Measurements from ENCODE around the gene TSHZ2. TPM values are rescaled to one million over a fixed set of nuclear protein-coding genes. Genes with fewer than 3 reads are reported as not detected.

TSHZ2 gene
- total RNA-seq, 3 donors from 2014 or later (not counting 1 experiment from before 2014, with no cell fraction given) = 1.8 to 1.9 TPM; not detected in 1

DNA sequence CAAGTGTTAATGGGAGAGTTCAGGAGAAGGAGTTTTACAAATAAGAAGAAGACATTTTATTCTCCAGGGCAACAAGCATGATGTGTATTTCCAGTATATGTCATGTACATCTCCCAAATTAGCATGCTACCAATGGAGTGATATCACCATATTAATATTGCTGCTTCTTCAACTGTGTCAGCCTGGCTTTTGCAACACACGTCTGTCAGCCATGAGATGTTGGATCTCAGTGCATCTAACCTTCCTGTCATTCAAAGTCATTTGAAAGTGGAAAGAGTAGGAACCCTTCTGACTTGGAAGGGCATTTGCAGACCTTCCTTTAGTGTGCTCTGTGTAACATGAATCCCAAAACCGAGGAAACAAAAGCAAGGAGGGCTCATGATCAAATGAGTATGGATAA, 337.4 kb downstream of the TSHZ2 start:
- Histone ChIP-seq H3K36me3 (ENCODE audit: control insufficient read depth, insufficient read depth, low read length) (no peaks in the 10 kb centered on the region), H3K27ac (ENCODE audit: low read length) (no peak overlapping the region), H3K4me3 (ENCODE audit: low read length) (no peak overlapping the region), H3K9me3 (ENCODE audit: control insufficient read depth, insufficient read depth, low read length) (no peaks in the 10 kb centered on the region), H3K4me1 (ENCODE audit: control insufficient read depth, insufficient read depth, low read length) (no peaks in the 10 kb centered on the region), H3K27me3 (ENCODE audit: control insufficient read depth, insufficient read depth, low read length) (no peaks in the 10 kb centered on the region)
- DNase-seq = no peak
- Mint-ChIP-seq H3K4me1 (no peaks in the 10 kb centered on the region), H3K36me3 (no peaks in the 10 kb centered on the region), H3K9me3 (no peaks in the 10 kb centered on the region), H3K27me3 (ENCODE audit: low read depth in 2 of 2) (peaks cover 10 to 27% of the 10 kb centered on the region in 2 donors), H3K4me3 (no peak overlapping the region), H3K27ac (no peak overlapping the region)
- ATAC-seq = no peak
- TF ChIP-seq, protein P1, sequence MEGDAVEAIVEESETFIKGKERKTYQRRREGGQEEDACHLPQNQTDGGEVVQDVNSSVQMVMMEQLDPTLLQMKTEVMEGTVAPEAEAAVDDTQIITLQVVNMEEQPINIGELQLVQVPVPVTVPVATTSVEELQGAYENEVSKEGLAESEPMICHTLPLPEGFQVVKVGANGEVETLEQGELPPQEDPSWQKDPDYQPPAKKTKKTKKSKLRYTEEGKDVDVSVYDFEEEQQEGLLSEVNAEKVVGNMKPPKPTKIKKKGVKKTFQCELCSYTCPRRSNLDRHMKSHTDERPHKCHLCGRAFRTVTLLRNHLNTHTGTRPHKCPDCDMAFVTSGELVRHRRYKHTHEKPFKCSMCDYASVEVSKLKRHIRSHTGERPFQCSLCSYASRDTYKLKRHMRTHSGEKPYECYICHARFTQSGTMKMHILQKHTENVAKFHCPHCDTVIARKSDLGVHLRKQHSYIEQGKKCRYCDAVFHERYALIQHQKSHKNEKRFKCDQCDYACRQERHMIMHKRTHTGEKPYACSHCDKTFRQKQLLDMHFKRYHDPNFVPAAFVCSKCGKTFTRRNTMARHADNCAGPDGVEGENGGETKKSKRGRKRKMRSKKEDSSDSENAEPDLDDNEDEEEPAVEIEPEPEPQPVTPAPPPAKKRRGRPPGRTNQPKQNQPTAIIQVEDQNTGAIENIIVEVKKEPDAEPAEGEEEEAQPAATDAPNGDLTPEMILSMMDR (IDR thresholded peaks at IDR 0.05) = no peak
- intact Hi-C loops (cut with micrococcal nuclease) = no loop called here
- whole genome bisulfite sequencing (ENCODE audit: insufficient coverage) = 77% methylated on average over 2 of the region's 2 CpGs

DNA sequence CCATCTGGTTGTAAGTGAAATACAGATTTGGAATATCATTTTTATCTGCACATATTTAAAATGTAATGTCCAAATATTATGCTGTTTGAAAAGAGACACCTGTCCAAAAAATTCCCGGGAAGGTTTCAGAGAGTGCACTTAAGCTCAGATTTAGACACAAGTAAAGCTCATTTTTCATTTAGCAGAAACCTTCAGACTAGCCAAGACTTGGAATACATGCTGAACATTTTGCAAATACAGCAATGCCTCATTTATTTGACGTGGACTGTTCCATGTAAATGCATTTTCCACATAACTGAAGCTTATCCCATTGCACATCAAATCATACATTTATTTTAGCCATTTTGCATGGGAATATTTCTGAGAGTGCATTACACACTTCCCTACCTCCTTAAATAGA, 340.8 kb downstream of the TSHZ2 start:
- H3K4me1 Mint-ChIP-seq = no peaks in the 10 kb centered on the region
- TF ChIP-seq, protein P1 (IDR thresholded peaks at IDR 0.05) = no peak
- peaks cover 15 to 34% of the 10 kb centered on the region in 2 donors for H3K27me3 Mint-ChIP-seq (ENCODE audit: low read depth in 2 of 2)

DNA sequence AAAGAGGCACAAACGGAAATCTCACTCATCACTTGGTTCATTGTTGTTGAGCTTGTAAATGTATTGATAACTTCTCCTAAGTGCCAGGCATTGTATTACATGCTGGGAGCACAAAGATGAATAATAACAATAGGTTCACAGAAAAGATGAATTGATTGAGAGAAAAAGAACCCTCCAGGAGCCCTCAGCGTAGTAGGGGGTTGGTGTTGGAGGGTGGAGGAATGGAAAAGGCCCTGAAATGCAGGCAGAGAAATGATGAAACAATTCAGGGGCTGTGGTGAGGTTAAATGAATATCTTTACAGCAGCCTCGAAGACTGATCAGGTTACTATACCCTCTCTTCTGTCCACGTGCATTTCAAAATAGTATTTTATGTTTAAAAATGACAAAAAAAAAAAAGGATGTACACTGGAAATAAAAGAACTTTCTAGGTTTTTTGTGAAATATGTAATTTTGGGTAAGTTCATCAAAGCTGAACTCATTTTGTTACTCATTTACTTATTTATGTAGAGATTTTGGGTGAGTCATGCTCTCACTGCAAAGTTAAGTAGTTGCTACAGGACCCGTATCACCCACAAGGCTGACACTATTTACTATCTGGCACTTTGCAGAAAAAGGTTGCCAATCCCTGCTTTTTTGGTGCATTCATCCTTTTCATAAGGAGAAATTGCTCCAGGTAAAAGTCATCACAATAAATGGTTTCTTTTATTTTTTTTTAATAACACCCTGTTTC, 344.2 kb downstream of the TSHZ2 start:
- H3K36me3 ChIP-seq (ENCODE audit: control insufficient read depth, insufficient read depth, low read length) = no peaks in the 10 kb centered on the region
- TF ChIP-seq, protein P1 (IDR thresholded peaks at IDR 0.05) = no peak
- H3K4me1 Mint-ChIP-seq = no peaks in the 10 kb centered on the region
- H3K27me3 Mint-ChIP-seq (ENCODE audit: low read depth in 2 of 2) = peaks cover 19 to 28% of the 10 kb centered on the region in 2 donors
- no peak for DNase-seq
- no peak overlapping the region for H3K4me3 ChIP-seq (ENCODE audit: low read length)
- intact Hi-C loops (cut with micrococcal nuclease) = no loop called here
- H3K9me3 ChIP-seq (ENCODE audit: control insufficient read depth, insufficient read depth, low read length) = no peaks in the 10 kb centered on the region
- no peak overlapping the region for H3K27ac ChIP-seq (ENCODE audit: low read length)
- H3K27ac Mint-ChIP-seq = no peak overlapping the region
- WGBS (ENCODE audit: insufficient coverage) = 88% methylated on average over 3 of the region's 5 CpGs
- no peaks in the 10 kb centered on the region for H3K4me1 ChIP-seq (ENCODE audit: control insufficient read depth, insufficient read depth, low read length)
- H3K4me3 Mint-ChIP-seq = no peak overlapping the region
- no peaks in the 10 kb centered on the region for H3K36me3 Mint-ChIP-seq
- H3K9me3 Mint-ChIP-seq = no peaks in the 10 kb centered on the region
- ATAC-seq = no peak
- H3K27me3 ChIP-seq (ENCODE audit: control insufficient read depth, insufficient read depth, low read length) = no peaks in the 10 kb centered on the region

More for the DNA sequence above, 340.8 kb downstream of the TSHZ2 start:
- no peak overlapping the region for H3K4me3 ChIP-seq (ENCODE audit: low read length)
- no peaks in the 10 kb centered on the region for H3K4me1 ChIP-seq (ENCODE audit: control insufficient read depth, insufficient read depth, low read length)
- intact Hi-C loops (cut with micrococcal nuclease) = no loop called here
- H3K4me3 Mint-ChIP-seq = no peak overlapping the region
- no peaks in the 10 kb centered on the region for H3K9me3 ChIP-seq (ENCODE audit: control insufficient read depth, insufficient read depth, low read length)
- WGBS (ENCODE audit: insufficient coverage) = 78% methylated on average over 2 of the region's 2 CpGs
- no peaks in the 10 kb centered on the region for H3K36me3 Mint-ChIP-seq
- no peaks in the 10 kb centered on the region for H3K27me3 ChIP-seq (ENCODE audit: control insufficient read depth, insufficient read depth, low read length)
- no peaks in the 10 kb centered on the region for H3K36me3 ChIP-seq (ENCODE audit: control insufficient read depth, insufficient read depth, low read length)
- H3K27ac ChIP-seq (ENCODE audit: low read length) = no peak overlapping the region
- no peak for ATAC-seq
- H3K9me3 Mint-ChIP-seq = no peaks in the 10 kb centered on the region
- DNase-seq = no peak
- H3K27ac Mint-ChIP-seq = no peak overlapping the region

DNA sequence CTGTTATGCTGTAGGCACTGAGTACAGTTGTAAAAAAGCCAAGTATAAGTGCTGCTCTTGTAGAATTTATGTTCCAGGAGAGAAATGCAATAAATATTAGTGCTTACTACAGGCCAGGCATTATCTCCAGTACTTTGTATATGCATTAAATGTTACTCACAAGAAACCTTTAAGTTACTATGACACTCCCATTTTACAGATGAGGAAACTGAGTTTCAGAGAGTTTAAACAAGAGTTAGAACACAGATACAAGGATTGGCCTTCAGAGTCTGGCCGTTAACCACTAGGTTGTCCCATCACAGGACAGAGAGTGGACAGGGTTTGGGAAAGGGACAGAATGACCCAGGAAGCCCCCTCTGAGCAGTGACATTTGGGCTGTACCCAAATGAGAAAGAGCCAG, 347.0 kb downstream of the TSHZ2 start:
- Histone ChIP-seq H3K9me3 (ENCODE audit: control insufficient read depth, insufficient read depth, low read length) (no peaks in the 10 kb centered on the region), H3K27me3 (ENCODE audit: control insufficient read depth, insufficient read depth, low read length) (no peaks in the 10 kb centered on the region), H3K27ac (ENCODE audit: low read length) (no peak overlapping the region), H3K4me1 (ENCODE audit: control insufficient read depth, insufficient read depth, low read length) (no peaks in the 10 kb centered on the region), H3K4me3 (ENCODE audit: low read length) (no peak overlapping the region), H3K36me3 (ENCODE audit: control insufficient read depth, insufficient read depth, low read length) (no peaks in the 10 kb centered on the region)
- intact Hi-C loops (cut with micrococcal nuclease) = no loop called here
- Mint-ChIP-seq H3K4me1 (peaks cover 0 to 4% of the 10 kb centered on the region in 2 donors), H3K27me3 (ENCODE audit: low read depth in 2 of 2) (peaks cover 19 to 28% of the 10 kb centered on the region in 2 donors), H3K4me3 (no peak overlapping the region), H3K9me3 (no peaks in the 10 kb centered on the region), H3K36me3 (no peaks in the 10 kb centered on the region), H3K27ac (no peak overlapping the region)
- TF ChIP-seq, protein P1 (IDR thresholded peaks at IDR 0.05) = no peak
- DNase-seq (no peak), ATAC-seq (no peak)
- 90% methylated on average over 1 of the region's 1 CpG for WGBS (ENCODE audit: insufficient coverage)
